IPS-20b (cell line): ENCODE results near the gene PTPRCAP.

ENCODE experiments used
- H3K27ac ChIP-seq: one replicate; pipeline ENCODE4 v1.5.1; 2013; ENCODE audit warnings: low read length
- H3K27me3 ChIP-seq: 2 replicates; pipeline ENCODE4 v1.6.1; 2013; ENCODE audit warnings: mild to moderate bottlenecking, low read length, inconsistent platforms; ENCODE audit not compliant: insufficient read depth
- H3K36me3 ChIP-seq: 2 replicates; pipeline ENCODE4 v1.6.1; 2013; ENCODE audit warnings: low read depth, mild to moderate bottlenecking, inconsistent platforms, low read length, moderate library complexity; ENCODE audit not compliant: insufficient read depth
- H3K4me1 ChIP-seq: 2 replicates; pipeline ENCODE4 v1.6.1; 2013; ENCODE audit warnings: mild to moderate bottlenecking, control low read depth, inconsistent platforms, low read length, moderate library complexity; ENCODE audit not compliant: insufficient read depth
- H3K4me3 ChIP-seq: 2 replicates; pipeline ENCODE4 v1.5.1; 2013; ENCODE audit warnings: mild to moderate bottlenecking, low read length, inconsistent platforms
- H3K9ac ChIP-seq: 2 replicates; pipeline ENCODE4 v1.6.1; 2013; ENCODE audit warnings: low read depth, mild to moderate bottlenecking, inconsistent platforms, low read length, moderate library complexity
- H3K9me3 ChIP-seq: 2 replicates; pipeline ENCODE4 v1.6.1; 2013; ENCODE audit warnings: mild to moderate bottlenecking, low read depth, low read length, inconsistent platforms; ENCODE audit not compliant: insufficient read depth

Gene PTPRCAP

DNA sequence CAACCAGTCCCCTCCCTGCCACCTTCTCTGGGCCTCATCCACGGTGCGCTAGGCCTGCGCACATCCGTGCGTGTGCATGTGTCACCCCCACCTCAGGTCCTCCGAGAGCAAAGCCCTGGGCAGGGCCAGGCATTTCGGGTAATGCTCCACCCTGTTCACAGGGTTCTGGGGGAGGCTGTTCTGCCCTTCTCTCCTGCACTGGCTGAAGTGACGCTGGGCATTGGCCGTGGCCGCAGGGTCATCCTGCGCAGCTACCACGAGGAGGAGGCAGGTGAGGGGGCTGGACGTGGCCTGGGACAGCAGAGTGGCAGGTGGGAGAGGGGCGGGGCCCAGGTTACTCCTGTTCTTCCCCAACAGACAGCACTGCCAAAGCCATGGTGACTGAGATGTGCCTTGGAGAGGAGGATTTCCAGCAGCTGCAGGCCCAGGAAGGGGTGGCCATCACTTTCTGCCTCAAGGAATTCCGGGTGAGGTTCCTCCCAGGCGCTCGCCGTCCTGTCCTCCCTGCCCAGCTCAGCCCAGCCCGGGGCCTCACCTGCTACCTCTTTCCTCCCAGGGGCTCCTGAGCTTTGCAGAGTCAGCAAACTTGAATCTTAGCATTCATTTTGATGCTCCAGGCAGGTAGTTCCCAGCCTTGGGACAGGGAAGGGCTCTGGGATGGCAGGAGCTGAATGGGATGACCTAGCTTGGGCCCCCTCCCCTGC, 41.8 kb downstream of the PTPRCAP start:
- Histone ChIP-seq H3K4me3 (no peak overlapping the region), H3K4me1 (no peaks in the 10 kb centered on the region), H3K9ac (no peak overlapping the region), H3K27ac (no peak overlapping the region), H3K36me3 (peaks cover 51% of the 10 kb centered on the region), H3K9me3 (no peaks in the 10 kb centered on the region), H3K27me3 (peaks cover 6% of the 10 kb centered on the region; the same call in 1 of the 2 replicates)

- Histone ChIP-seq H3K27me3 (peaks cover 6% of the 10 kb centered on the region; the same call in 1 of the 2 replicates), H3K4me1 (no peaks in the 10 kb centered on the region), H3K9me3 (no peaks in the 10 kb centered on the region), H3K9ac (no peak overlapping the region), H3K27ac (no peak overlapping the region), H3K36me3 (peaks cover 37% of the 10 kb centered on the region), H3K4me3 (no peak overlapping the region)
These were observed 43.5 kb downstream of the PTPRCAP start for GRCh38 chr11:67393990-67394389.

DNA sequence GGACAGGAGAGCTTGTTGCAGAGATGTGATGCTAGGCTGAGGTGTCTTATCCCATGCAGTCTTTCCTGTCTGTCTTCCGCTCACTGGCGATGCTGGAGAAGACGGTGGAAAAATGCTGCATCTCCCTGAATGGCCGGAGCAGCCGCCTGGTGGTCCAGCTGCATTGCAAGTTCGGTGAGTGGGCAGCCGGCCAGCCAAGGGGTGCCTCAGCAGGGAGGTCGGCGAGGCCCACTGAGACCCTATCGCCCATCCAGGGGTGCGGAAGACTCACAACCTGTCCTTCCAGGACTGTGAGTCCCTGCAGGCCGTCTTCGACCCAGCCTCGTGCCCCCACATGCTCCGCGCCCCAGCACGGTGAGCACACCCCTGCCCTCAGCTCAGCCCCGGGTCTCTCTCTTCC, 44.0 kb downstream of the PTPRCAP start:
- Histone ChIP-seq H3K9ac (no peak overlapping the region), H3K27me3 (peaks cover 6% of the 10 kb centered on the region; the same call in 1 of the 2 replicates), H3K27ac (no peak overlapping the region), H3K4me1 (no peaks in the 10 kb centered on the region), H3K9me3 (no peaks in the 10 kb centered on the region), H3K4me3 (no peak overlapping the region), H3K36me3 (peaks cover 32% of the 10 kb centered on the region)

GRCh38 chr11:67392183-67392715, 45.2 kb downstream of the PTPRCAP start:
- H3K4me3 ChIP-seq = peak overlapping the region; percentile 98
- H3K36me3 ChIP-seq = peaks cover 20% of the 10 kb centered on the region
- H3K27ac ChIP-seq = no peak overlapping the region
- peaks cover 6% of the 10 kb centered on the region; the same call in 1 of the 2 replicates for H3K27me3 ChIP-seq
- peak overlapping the region; percentile 98; the same call in 1 of the 2 replicates for H3K9ac ChIP-seq
- H3K9me3 ChIP-seq = no peaks in the 10 kb centered on the region
- no peaks in the 10 kb centered on the region for H3K4me1 ChIP-seq

- Histone ChIP-seq H3K4me1 (no peaks in the 10 kb centered on the region), H3K27ac (peak within 1 kb of the TSS; percentile 87), H3K27me3 (peaks cover 6% of the 10 kb centered on the region; the same call in 1 of the 2 replicates), H3K9ac (peak within 1 kb of the TSS; percentile 98), H3K36me3 (peaks cover 15% of the 10 kb centered on the region), H3K9me3 (no peaks in the 10 kb centered on the region), H3K4me3 (peak within 1 kb of the TSS; percentile 98)
These were observed 45.9 kb downstream of the PTPRCAP start, which contains the start of gene RAD9A for GRCh38 chr11:67391304-67392182. Gene RAD9A, plus strand, starts transcription at chr11:67391986. Its CDS starts 59 bp downstream, at chr11:67392045.

DNA sequence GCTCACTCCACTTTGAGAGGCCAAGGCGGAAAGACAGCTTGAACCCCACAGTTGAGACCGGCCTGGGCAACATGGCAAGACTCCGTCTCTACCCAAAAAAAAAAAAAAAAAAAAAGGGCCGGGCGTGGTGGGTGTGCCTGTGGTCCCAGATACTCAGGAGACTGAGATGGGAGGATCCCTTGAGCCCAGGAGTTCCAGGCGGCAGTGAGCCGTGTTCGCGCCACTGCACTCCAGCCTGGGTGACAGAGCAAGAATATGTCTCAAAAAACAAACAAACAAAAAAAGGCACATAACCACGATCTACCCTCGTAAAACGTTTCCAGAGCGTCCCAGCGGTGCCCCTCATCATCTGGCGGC, 46.6 kb downstream of the PTPRCAP start:
- Histone ChIP-seq H3K27ac (no peak overlapping the region), H3K27me3 (peaks cover 6% of the 10 kb centered on the region; the same call in 1 of the 2 replicates), H3K4me1 (no peaks in the 10 kb centered on the region), H3K9me3 (no peaks in the 10 kb centered on the region), H3K4me3 (peak overlapping the region; percentile 98), H3K36me3 (peaks cover 8% of the 10 kb centered on the region; the same call in 1 of the 2 replicates), H3K9ac (peak overlapping the region; percentile 98; the same call in 1 of the 2 replicates)

GRCh38 chr11:67389477-67389876, 48.0 kb downstream of the PTPRCAP start:
- Histone ChIP-seq H3K9me3 (no peaks in the 10 kb centered on the region), H3K27me3 (peaks cover 19% of the 10 kb centered on the region), H3K9ac (no peak overlapping the region), H3K4me1 (no peaks in the 10 kb centered on the region), H3K36me3 (no peaks in the 10 kb centered on the region; the same call in 1 of the 2 replicates), H3K4me3 (no peak overlapping the region), H3K27ac (no peak overlapping the region)

GRCh38 chr11:67387518-67387917, 50.0 kb downstream of the PTPRCAP start:
- Histone ChIP-seq H3K9ac (no peak overlapping the region), H3K36me3 (no peaks in the 10 kb centered on the region), H3K9me3 (no peaks in the 10 kb centered on the region), H3K4me3 (no peak overlapping the region), H3K4me1 (no peaks in the 10 kb centered on the region), H3K27ac (no peak overlapping the region), H3K27me3 (peaks cover 19% of the 10 kb centered on the region)

DNA sequence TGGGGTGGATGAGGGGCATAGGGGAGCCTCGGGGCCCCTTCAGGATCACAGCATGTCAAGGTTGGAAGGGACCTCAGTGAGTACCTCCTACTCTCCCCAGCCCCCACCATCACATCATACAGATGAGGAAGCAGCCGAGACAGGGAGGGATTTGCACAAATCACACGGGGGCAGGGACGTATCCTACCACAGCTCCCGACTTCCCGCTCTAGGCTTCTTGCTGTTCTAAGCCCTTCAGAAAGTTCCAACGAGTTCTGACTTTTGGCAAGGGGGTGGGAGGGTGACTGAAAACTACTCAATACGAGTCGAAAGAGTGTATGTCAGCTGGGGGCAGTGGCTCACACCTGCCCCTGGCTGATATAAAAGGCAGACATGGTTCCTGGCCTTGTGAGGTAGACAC, 50.4 kb downstream of the PTPRCAP start:
- no peaks in the 10 kb centered on the region for H3K4me1 ChIP-seq
- no peak overlapping the region for H3K27ac ChIP-seq
- H3K9ac ChIP-seq = no peak overlapping the region
- H3K27me3 ChIP-seq = peaks cover 16% of the 10 kb centered on the region
- H3K4me3 ChIP-seq = no peak overlapping the region
- H3K36me3 ChIP-seq = no peaks in the 10 kb centered on the region
- no peaks in the 10 kb centered on the region for H3K9me3 ChIP-seq
